Heart left ventricle (tissue), 16 donors: ENCODE data around the gene SEPTIN10. TPM values are rescaled to one million over a fixed set of nuclear protein-coding genes. Genes with fewer than 3 reads are reported as not detected.
"Not testable (repeated sequence)": the region's sequence is repeated elsewhere in the genome, so short reads cannot be mapped to it uniquely, and the experiment has no call there.

Experiments
- ATAC-seq, 4 donors: fragments of 200-7000 bp; cut with Tn5 transposase; one replicate each; pipeline ENCODE4 v1.9.1; 2020 to 2022; ENCODE audit warnings: moderate library complexity in 4 of 4, mild to moderate bottlenecking in 3 of 4, moderate number of reproducible peaks in 1 of 4
- DNase-seq, 5 donors: peaks; one replicate each; pipeline ENCODE4 v3.0.0-alpha.2; 2020
- H3K27ac ChIP-seq, 12 donors: fragments of 200-600 bp; sonication (generic) in 4 of 12; one replicate each; pipeline versions ENCODE4 v1.5.0 to v1.8.0; 2016 to 2022; ENCODE audit warnings: mild to moderate bottlenecking in 2 of 12
- H3K27me3 ChIP-seq, 9 donors: fragments of 200-600 bp; sonication (generic) in 2 of 9; one replicate each; pipeline versions ENCODE4 v1.5.1 to v1.8.0; 2016 to 2022; ENCODE audit warnings: mild to moderate bottlenecking in 3 of 9
- H3K36me3 ChIP-seq, 9 donors: fragments of 200-600 bp; sonication (generic) in 2 of 9; one replicate each; pipeline versions ENCODE4 v1.5.0 to v1.8.0; 2018 to 2022; ENCODE audit warnings: mild to moderate bottlenecking in 2 of 9
- H3K4me1 ChIP-seq, 12 donors: fragments of 200-600 bp; sonication (generic) in 4 of 12; one replicate each; pipeline versions ENCODE4 v1.5.0 to v1.8.0; 2016 to 2022; ENCODE audit warnings: mild to moderate bottlenecking in 3 of 12
- H3K4me3 ChIP-seq, 12 donors: fragments of 200-600 bp; sonication (generic) in 4 of 12; one replicate each; pipeline versions ENCODE4 v1.5.0 to v1.8.0; 2017 to 2022; ENCODE audit warnings: mild to moderate bottlenecking in 9 of 12, moderate library complexity in 4 of 12
- H3K9me3 ChIP-seq, 12 donors: fragments of 200-600 bp; sonication (generic) in 4 of 12; one replicate each; pipeline versions ENCODE4 v1.5.0 to v1.8.0; 2016 to 2022; ENCODE audit warnings: mild to moderate bottlenecking in 1 of 12
- POLR2A ChIP-seq, 2 donors: fragments of 450-650 bp; IDR thresholded peaks; one replicate each; pipeline ENCODE4 v1.6.1; 2017; ENCODE audit warnings: antibody characterized with exemption in 2 of 2, mild to moderate bottlenecking in 2 of 2, moderate library complexity in 2 of 2
- WGBS, 4 donors: extraction: QIAGEN DNeasy Blood & Tissue Kit in 2 of 4; methylation state at CpG; one replicate each; pipeline versions ENCODE4 v1.1.5 to v1.1.7; 2013 to 2018; 5-methylcytosine and 5-hydroxymethylcytosine counted together
- intact Hi-C, 10 donors: fragments of 100-400 bp; cut with DNase I; formaldehyde crosslinking; loops; one replicate each; pipeline versions ENCODE4 v1.11.1 to v1.14.2; 2022
- polyA plus RNA-seq, 2 donors: library from polyadenylated mRNA; stranded (reverse); fragments of 200-250 nt; gene quantifications; one replicate each; pipeline ENCODE4 v1.2.3, GENCODE V29; 2013
- total RNA-seq, 9 donors: library from RNA; depleted of rRNA in 2 of 9; stranded (reverse); fragments of >200 nt in 2 of 9; fragmentation: NEBNext Ultra II Directional in 3 of 9; extraction: Animal tissue kit (Norgen Biotek cat#: 25700) in 3 of 9; gene quantifications; one replicate each; pipeline versions ENCODE4 v1.1.0 to v1.2.4, GENCODE V29; 2016 to 2023
- TF ChIP-seq, protein P1 (sequence below), 12 donors: fragments of 200-600 bp; sonication (generic) in 4 of 12; IDR thresholded peaks; one replicate each; pipeline versions ENCODE4 v1.5.0 to v1.8.0; 2018 to 2022; ENCODE audit warnings: antibody characterized with exemption in 12 of 12, mild to moderate bottlenecking in 5 of 12
- donor health status: ischemic (EF 13 %, LVEDD 7.1; RV severe dilation, severe dysfunction).
- donor health status: healthy with polysubstance abuse.
- donor health status: DM: no; HTN: yes; CAD: no.
- donor health status: DM: no; HTN: no; CAD: no.
- donor health status: ischemic (EF 25% LVEDD 6.9; RV normal size, moderate dysfunction).
- donor health status: ischemic (EF 25% LVEDD 5.7; RV mildly dilated, moderate dysfunction).
- donor health status: healthy.
- donor health status: DM: yes; HTN: yes; CAD: no.
- donor health status: ischemic (EF 35%, LVEDD 5.7; RV mildly dilated, moderate dysfunction).
- donor health status: nonischemic (EF 11% LVEDD 7.7; RV severe dilation, severe dysfunction).
- donor health status: DM: yes; HTN: yes; CAD: no.
- donor health status: PGD.
- donor health status: ischemic (EF 29% LVEDD 5.4; RV normal size, mild dysfunction).
- donor health status: nonischemic (EF 23%, LVEDD 6.1; RV moderate dilation, normal function).

Gene SEPTIN10
- total and polyA plus RNA-seq, 11 donors, result 13.5 to 84.6 (median 49.8) TPM

DNA sequence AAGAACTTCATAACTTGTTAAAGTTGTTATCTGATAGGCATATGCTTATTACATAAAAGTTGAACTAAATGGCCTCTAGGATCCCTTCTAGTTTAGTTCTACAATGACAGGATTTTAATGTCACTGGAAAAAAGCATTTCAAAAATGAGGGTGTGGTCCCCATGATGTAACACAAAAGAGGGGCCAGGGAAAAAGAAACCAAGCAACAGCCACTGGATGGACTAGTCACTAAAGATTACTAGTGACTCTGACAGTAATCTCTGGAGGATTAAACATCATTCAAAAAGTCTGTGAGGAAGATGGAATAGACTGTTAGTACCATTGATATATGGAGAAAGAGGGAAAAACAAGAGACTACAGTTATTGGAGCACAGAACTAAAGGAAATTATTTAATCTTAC, 22.6 kb downstream of the SEPTIN10 start:
- TF ChIP-seq POLR2A (IDR thresholded peaks at IDR 0.05), result no peak
- TF ChIP-seq, protein P1, sequence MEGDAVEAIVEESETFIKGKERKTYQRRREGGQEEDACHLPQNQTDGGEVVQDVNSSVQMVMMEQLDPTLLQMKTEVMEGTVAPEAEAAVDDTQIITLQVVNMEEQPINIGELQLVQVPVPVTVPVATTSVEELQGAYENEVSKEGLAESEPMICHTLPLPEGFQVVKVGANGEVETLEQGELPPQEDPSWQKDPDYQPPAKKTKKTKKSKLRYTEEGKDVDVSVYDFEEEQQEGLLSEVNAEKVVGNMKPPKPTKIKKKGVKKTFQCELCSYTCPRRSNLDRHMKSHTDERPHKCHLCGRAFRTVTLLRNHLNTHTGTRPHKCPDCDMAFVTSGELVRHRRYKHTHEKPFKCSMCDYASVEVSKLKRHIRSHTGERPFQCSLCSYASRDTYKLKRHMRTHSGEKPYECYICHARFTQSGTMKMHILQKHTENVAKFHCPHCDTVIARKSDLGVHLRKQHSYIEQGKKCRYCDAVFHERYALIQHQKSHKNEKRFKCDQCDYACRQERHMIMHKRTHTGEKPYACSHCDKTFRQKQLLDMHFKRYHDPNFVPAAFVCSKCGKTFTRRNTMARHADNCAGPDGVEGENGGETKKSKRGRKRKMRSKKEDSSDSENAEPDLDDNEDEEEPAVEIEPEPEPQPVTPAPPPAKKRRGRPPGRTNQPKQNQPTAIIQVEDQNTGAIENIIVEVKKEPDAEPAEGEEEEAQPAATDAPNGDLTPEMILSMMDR (IDR thresholded peaks at IDR 0.05), result no peak
- Histone ChIP-seq H3K4me3 (no peak overlapping the region), H3K27ac (no peak overlapping the region), H3K36me3 (peaks cover 0 to 24% (median 4%) of the 10 kb centered on the region in 9 donors), H3K27me3 (no peaks in the 10 kb centered on the region), H3K4me1 (peaks cover 0 to 11% (median 0%) of the 10 kb centered on the region in 12 donors), H3K9me3 (no peaks in the 10 kb centered on the region)
- peak in 1 of 4 donors; percentile 28 for ATAC-seq
- no peak for DNase-seq
- intact Hi-C loops, result no loop called here

DNA sequence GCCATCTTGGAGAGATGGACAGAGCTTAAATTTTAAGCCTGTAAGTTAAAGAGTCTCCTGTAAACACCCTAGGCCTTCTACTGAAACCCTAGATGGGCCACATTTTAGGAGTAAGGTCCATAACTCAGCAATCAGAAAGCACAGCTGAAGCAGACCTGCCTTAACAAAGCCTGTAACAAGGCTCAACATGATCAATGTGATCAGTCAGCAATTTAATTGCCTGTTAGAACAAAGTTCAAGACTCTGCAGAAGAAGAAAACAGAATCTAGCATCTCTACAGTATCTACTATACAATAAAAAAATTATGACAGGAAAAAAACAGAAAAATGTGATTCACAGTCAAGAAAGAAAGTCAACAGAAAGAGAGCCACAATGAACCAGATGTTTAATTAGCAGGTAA, 27.1 kb downstream of the SEPTIN10 start:
- Histone ChIP-seq H3K36me3 (peaks cover 0 to 36% (median 13%) of the 10 kb centered on the region in 9 donors), H3K27ac (no peak overlapping the region), H3K4me3 (no peak overlapping the region), H3K4me1 (peaks cover 0 to 8% (median 0%) of the 10 kb centered on the region in 12 donors), H3K9me3 (no peaks in the 10 kb centered on the region), H3K27me3 (no peaks in the 10 kb centered on the region)
- DNase-seq (no peak), ATAC-seq (no peak)
- no peak for TF ChIP-seq POLR2A (IDR thresholded peaks at IDR 0.05)
- TF ChIP-seq, protein P1 (IDR thresholded peaks at IDR 0.05), result no peak
- intact Hi-C loops, result no loop called here

DNA sequence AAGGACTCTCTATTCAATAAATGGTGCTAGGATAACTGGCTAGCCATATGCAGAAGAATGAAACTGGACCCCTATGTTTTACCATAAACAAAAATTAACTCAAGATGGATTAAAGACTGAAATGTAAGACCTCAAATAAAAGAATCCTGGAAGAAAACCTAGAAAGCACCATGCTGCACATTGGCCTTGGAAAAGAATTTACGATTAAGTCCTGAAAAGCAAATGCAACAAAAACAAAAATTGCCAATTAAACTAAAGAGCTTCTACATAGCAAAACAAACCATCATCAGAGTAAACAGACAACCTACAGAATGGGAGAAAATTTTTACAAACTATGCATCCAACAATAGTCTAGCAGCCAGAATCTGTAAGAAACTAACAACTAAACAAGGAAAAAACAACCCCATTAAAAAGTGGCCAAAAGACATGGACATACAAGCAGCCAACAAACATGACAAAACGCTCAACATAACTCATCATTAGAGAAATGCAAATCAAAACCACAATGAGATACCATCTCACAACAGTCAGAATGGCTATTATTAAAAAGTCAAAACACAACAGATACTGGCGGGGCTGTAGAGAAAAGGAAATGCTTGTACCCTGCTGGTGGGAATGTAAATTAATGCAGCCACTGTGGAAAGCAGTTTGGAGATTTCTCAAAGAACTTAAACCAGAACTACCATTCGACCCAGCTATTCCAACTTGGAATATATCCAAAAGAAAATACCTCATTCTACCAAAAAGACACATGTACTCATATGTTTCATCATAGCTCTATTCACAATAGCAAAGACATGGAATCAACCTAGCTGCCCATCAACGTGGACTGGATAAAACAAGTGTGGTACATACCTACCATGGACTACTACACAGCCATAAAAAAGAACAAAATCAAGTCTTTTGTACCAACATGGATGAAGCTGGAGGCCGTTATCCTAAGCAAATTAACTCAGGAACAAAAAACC, 30.6 kb downstream of the SEPTIN10 start:
- WGBS, 4 donors, result 88 to 94% (median 91%) methylated on average over 6 of the region's 6 CpGs
- Histone ChIP-seq H3K4me3 (no peak overlapping the region), H3K4me1 (no peaks in the 10 kb centered on the region), H3K36me3 (peaks cover 0 to 36% (median 21%) of the 10 kb centered on the region in 9 donors), H3K27me3 (no peaks in the 10 kb centered on the region), H3K27ac (no peak overlapping the region), H3K9me3 (no peaks in the 10 kb centered on the region)
- intact Hi-C loops, result no loop called here
- TF ChIP-seq POLR2A (IDR thresholded peaks at IDR 0.05), result no peak
- TF ChIP-seq, protein P1 (IDR thresholded peaks at IDR 0.05), result no peak
- DNase-seq (no peak), ATAC-seq (no peak)

DNA sequence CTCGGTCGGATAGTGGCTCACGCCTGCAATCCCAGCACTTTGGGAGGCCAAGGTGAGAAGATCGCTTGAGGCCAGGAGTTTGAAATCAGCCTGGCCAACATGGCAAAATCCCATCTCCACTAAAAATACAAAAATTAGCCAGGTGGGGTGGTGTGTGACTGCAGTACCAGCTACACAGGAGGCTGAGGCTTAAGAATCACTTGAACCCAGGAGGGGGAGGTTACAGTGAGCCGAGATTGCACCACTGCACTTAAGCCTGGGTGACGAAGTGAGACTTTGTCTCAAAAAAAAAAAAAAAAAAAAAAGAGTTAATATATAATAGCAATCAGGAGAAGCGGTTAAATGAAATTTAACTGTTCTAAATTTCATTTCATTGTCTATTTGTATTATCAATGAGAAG, 36.1 kb downstream of the SEPTIN10 start:
- H3K9me3 ChIP-seq, intact Hi-C loops, H3K4me1 ChIP-seq, H3K4me3 ChIP-seq, H3K27ac ChIP-seq, DNase-seq, H3K27me3 ChIP-seq, ATAC-seq: not testable (repeated sequence)
- H3K36me3 ChIP-seq, result peaks cover 0 to 42% (median 14%) of the 10 kb centered on the region in 9 donors
- WGBS, 4 donors, result 95 to 96% (median 96%) methylated on average over 7 of the region's 7 CpGs
